B cell (primary cell): ENCODE measurements around the gene MUC5AC. TPM values are rescaled to one million over a fixed set of nuclear protein-coding genes. Genes with fewer than 3 reads are reported as not detected.

Experiments used
- ATAC-seq: fragments of 200-7000 bp; cut with Tn5 transposase; one replicate; pipeline ENCODE4 v1.10.0; 2021; ENCODE audit warnings: low read depth, mild to moderate bottlenecking, moderate number of reproducible peaks, moderate library complexity
- CTCF ChIA-PET: fragments of 350-600 bp; sonication (Branson Sonifier 250); formaldehyde crosslinking; loops from one replicate; lab custom pipeline; 2021; ENCODE audit warnings: antibody characterized with exemption, inconsistent platforms; lab: Charles Lee
- POLR2A ChIA-PET: fragments of 350-600 bp; sonication (Branson Sonifier 250); formaldehyde crosslinking; loops from one replicate; lab custom pipeline; 2021; ENCODE audit warnings: antibody characterized with exemption; lab: Charles Lee
- DNase-seq: peaks from one replicate; pipeline ENCODE4 v3.0.0; 2013
- H2AFZ ChIP-seq: 2 replicates; pipeline ENCODE4 v1.6.1; 2012; ENCODE audit warnings: mild to moderate bottlenecking, low read depth, low read length; ENCODE audit not compliant: insufficient read depth, poor library complexity, severe bottlenecking
- H3K27ac ChIP-seq, 2 donors: 1 replicate in 1 of 2; 2 replicates in 1 of 2; pipeline ENCODE4 v1.5.1; 2012 to 2013; ENCODE audit warnings: low read length in 2 of 2, mild to moderate bottlenecking in 2 of 2, moderate library complexity in 1 of 2
- H3K27me3 ChIP-seq, 4 experiments: fragments of 200-600 bp in 1 of 4; sonication (generic) in 1 of 4; replicated peaks in 1 of 4; 1 replicate in 2 of 4; 2 replicates in 2 of 4; pipeline versions ENCODE4 v1.6.1 to v1.7.0; 2013 to 2016; ENCODE audit warnings: low read length in 3 of 4, mild to moderate bottlenecking in 2 of 4, mixed read lengths in 1 of 4, moderate library complexity in 1 of 4; ENCODE audit not compliant: insufficient read depth in 4 of 4, control insufficient read depth in 3 of 4; ENCODE audit errors: control extremely low read depth in 1 of 4
- H3K36me3 ChIP-seq, 2 experiments: replicated peaks in 1 of 2; 1 replicate in 1 of 2; 2 replicates in 1 of 2; pipeline versions ENCODE4 v1.6.1 to v1.7.1; 2013; ENCODE audit warnings: low read length in 1 of 2; ENCODE audit not compliant: insufficient read depth in 2 of 2, control insufficient read depth in 1 of 2; ENCODE audit errors: control extremely low read depth in 1 of 2, extremely low read depth in 1 of 2
- H3K4me1 ChIP-seq, 2 donors: fragments of 200-600 bp in 1 of 2; sonication (generic) in 1 of 2; 1 replicate in 1 of 2; 2 replicates in 1 of 2; pipeline versions ENCODE4 v1.5.1 to v1.6.1; 2013 to 2017; ENCODE audit warnings: low read length in 2 of 2; ENCODE audit not compliant: control insufficient read depth in 2 of 2, insufficient read depth in 2 of 2
- H3K4me2 ChIP-seq: replicated peaks from 2 replicates; pipeline ENCODE3; 2012; ENCODE audit warnings: mild to moderate bottlenecking, low read depth, low read length; ENCODE audit not compliant: poor library complexity, severe bottlenecking
- H3K4me3 ChIP-seq, 5 experiments: fragments of 200-600 bp in 1 of 5; sonication (generic) in 1 of 5; 1 replicate in 3 of 5; 2 replicates in 2 of 5; pipeline versions ENCODE4 v1.5.1 to v1.7.0; 2011 to 2016; ENCODE audit warnings: low read length in 4 of 5, mild to moderate bottlenecking in 4 of 5, low read depth in 2 of 5, control low read depth in 1 of 5, moderate library complexity in 1 of 5; ENCODE audit not compliant: insufficient read depth in 1 of 5; ENCODE audit errors: control extremely low read depth in 1 of 5, extremely low read depth in 1 of 5
- H3K79me2 ChIP-seq: fragments of 200-600 bp; sonication (generic); one replicate; pipeline ENCODE4 v1.6.0; 2016; ENCODE audit warnings: low read length; ENCODE audit not compliant: control insufficient read depth, insufficient read depth
- H3K9ac ChIP-seq: fragments of 200-600 bp; sonication (generic); 2 replicates; pipeline ENCODE4 v1.6.1; 2017; ENCODE audit warnings: mild to moderate bottlenecking, low read length, moderate library complexity
- H3K9me3 ChIP-seq, 3 donors: one replicate each; pipeline versions ENCODE4 v1.6.1 to v1.7.1; 2013; ENCODE audit warnings: low read length in 2 of 3; ENCODE audit not compliant: control insufficient read depth in 2 of 3, insufficient read depth in 1 of 3; ENCODE audit errors: control extremely low read depth in 1 of 3
- H4K20me1 ChIP-seq: 2 replicates; pipeline ENCODE4 v1.6.0; 2012; ENCODE audit warnings: mild to moderate bottlenecking, low read length; ENCODE audit not compliant: insufficient read depth, control insufficient read depth, poor library complexity, severe bottlenecking
- H3K27ac Mint-ChIP-seq: one replicate; pipeline ENCODE4 v1.8.0; 2021; ENCODE audit warnings: mixed read lengths
- H3K27me3 Mint-ChIP-seq: one replicate; pipeline ENCODE4 v1.8.0; 2021; ENCODE audit warnings: mixed read lengths
- H3K4me1 Mint-ChIP-seq: one replicate; pipeline ENCODE4 v1.8.0; 2021; ENCODE audit warnings: mixed read lengths
- H3K4me3 Mint-ChIP-seq: one replicate; pipeline ENCODE4 v1.8.0; 2021; ENCODE audit warnings: mixed read lengths
- H3K9me3 Mint-ChIP-seq: one replicate; pipeline ENCODE4 v1.8.0; 2022; ENCODE audit warnings: mixed read lengths; ENCODE audit not compliant: insufficient read depth
- EZH2 ChIP-seq: IDR thresholded peaks from 2 replicates; pipeline ENCODE4 v1.6.1; 2012; ENCODE audit warnings: borderline replicate concordance, low read depth, mild to moderate bottlenecking, moderate library complexity, low read length; ENCODE audit not compliant: insufficient read depth, poor library complexity, severe bottlenecking
- WGBS: methylation state at CpG from one replicate; pipeline ENCODE4 v1.1.5; 2013; ENCODE audit warnings: missing lambda C conversion rate; ENCODE audit not compliant: insufficient coverage; 5-methylcytosine and 5-hydroxymethylcytosine counted together
- intact Hi-C: fragments of 100-400 bp; cut with micrococcal nuclease; formaldehyde crosslinking; loops from one replicate; pipeline ENCODE4 v1.10.0; 2022
- polyA plus RNA-seq: library from polyadenylated mRNA; depleted of rRNA; stranded (reverse); fragments of >200 nt; gene quantifications from 2 replicates; pipeline ENCODE4 v1.2.3, GENCODE V29; 2012
- total RNA-seq, 2 donors: library from RNA; stranded (reverse); fragments of 120-200 nt in 1 of 2; gene quantifications; 1 replicate in 1 of 2; 2 replicates in 1 of 2; pipeline versions ENCODE4 v1.2.3 to v1.2.4, GENCODE V29; 2013 to 2022
- TF ChIP-seq, protein P1 (sequence below): fragments of 200-600 bp; IDR thresholded peaks from one replicate; pipeline ENCODE4 v1.8.0; 2022; ENCODE audit warnings: antibody characterized with exemption, mild to moderate bottlenecking

The MUC5AC gene
- total and polyA plus RNA-seq, 2 donors (not counting 1 experiment from before 2014, with no cell fraction given), result not detected

- Histone ChIP-seq H3K9me3 (peaks cover 0 to 2% (median 0%) of the 10 kb centered on the region in 3 donors), H3K4me2 (no peak overlapping the region), H3K4me3 (no peak overlapping the region), H3K4me1 (peaks cover 0 to 6% of the 10 kb centered on the region in 2 donors), H4K20me1 (no peaks in the 10 kb centered on the region), H3K9ac (no peak overlapping the region), H2AFZ (no peak overlapping the region), H3K27ac (no peak overlapping the region), H3K36me3 (no peaks in the 10 kb centered on the region), H3K27me3 (peaks cover 0 to 15% (median 0%) of the 10 kb centered on the region in 4 experiments), H3K79me2 (no peaks in the 10 kb centered on the region)
- Mint-ChIP-seq H3K27me3 (no peaks in the 10 kb centered on the region), H3K27ac (no peak overlapping the region), H3K4me1 (no peaks in the 10 kb centered on the region), H3K4me3 (no peak overlapping the region), H3K9me3 (no peaks in the 10 kb centered on the region)
- ChIA-PET POLR2A (no interaction called here), CTCF (interaction anchor here (2.5 to 5.6 kb wide), 2 partner anchors 373 to 376 kb away, joined by 11 to 57 read pairs; no protein-coding TSS in a partner anchor)
- 83% methylated on average over 4 of the region's 4 CpGs for WGBS
- TF ChIP-seq, protein P1, sequence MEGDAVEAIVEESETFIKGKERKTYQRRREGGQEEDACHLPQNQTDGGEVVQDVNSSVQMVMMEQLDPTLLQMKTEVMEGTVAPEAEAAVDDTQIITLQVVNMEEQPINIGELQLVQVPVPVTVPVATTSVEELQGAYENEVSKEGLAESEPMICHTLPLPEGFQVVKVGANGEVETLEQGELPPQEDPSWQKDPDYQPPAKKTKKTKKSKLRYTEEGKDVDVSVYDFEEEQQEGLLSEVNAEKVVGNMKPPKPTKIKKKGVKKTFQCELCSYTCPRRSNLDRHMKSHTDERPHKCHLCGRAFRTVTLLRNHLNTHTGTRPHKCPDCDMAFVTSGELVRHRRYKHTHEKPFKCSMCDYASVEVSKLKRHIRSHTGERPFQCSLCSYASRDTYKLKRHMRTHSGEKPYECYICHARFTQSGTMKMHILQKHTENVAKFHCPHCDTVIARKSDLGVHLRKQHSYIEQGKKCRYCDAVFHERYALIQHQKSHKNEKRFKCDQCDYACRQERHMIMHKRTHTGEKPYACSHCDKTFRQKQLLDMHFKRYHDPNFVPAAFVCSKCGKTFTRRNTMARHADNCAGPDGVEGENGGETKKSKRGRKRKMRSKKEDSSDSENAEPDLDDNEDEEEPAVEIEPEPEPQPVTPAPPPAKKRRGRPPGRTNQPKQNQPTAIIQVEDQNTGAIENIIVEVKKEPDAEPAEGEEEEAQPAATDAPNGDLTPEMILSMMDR, result no peak
- TF ChIP-seq EZH2, result no peak
- no peak for DNase-seq
- ATAC-seq, result no peak
- intact Hi-C loops, result loop anchor here (2.0 to 5.0 kb wide), 2 partner anchors 186 to 427 kb away; partner anchors contain the start of genes BRSK2 and KRTAP5-5
These were observed 43.8 kb downstream of the MUC5AC start for GRCh38 chr11:1201395-1202153.

- POLR2A ChIA-PET, result no interaction called here
These were observed 44.5 kb downstream of the MUC5AC start for GRCh38 chr11:1202154-1202775.

More at GRCh38 chr11:1202154-1202775, 44.5 kb downstream of the MUC5AC start:
- H3K4me1 ChIP-seq, result peaks cover 0 to 6% of the 10 kb centered on the region in 2 donors
- CTCF ChIA-PET, result interaction anchor here (0.8 to 5.6 kb wide), 7 partner anchors 11 to 387 kb away, joined by 3 to 57 read pairs (median 3); no protein-coding TSS in a partner anchor
- DNase-seq (no peak), ATAC-seq (no peak)
- Mint-ChIP-seq H3K4me1 (no peaks in the 10 kb centered on the region), H3K27me3 (no peaks in the 10 kb centered on the region), H3K27ac (no peak overlapping the region), H3K9me3 (no peaks in the 10 kb centered on the region), H3K4me3 (no peak overlapping the region)
- H3K9ac ChIP-seq, result no peak overlapping the region
- H3K9me3 ChIP-seq, result peaks cover 0 to 2% (median 0%) of the 10 kb centered on the region in 3 donors
- WGBS, result 61% methylated on average over 17 of the region's 18 CpGs
- peaks cover 0 to 13% (median 0%) of the 10 kb centered on the region in 4 experiments for H3K27me3 ChIP-seq
- no peak overlapping the region for H3K4me3 ChIP-seq
- intact Hi-C loops, result loop anchor here (2.0 to 5.0 kb wide), 2 partner anchors 185 to 427 kb away; partner anchors contain the start of genes BRSK2 and KRTAP5-5
- no peak overlapping the region for H3K4me2 ChIP-seq
- no peak overlapping the region for H3K27ac ChIP-seq
- H4K20me1 ChIP-seq, result no peaks in the 10 kb centered on the region
- no peak for TF ChIP-seq EZH2
- TF ChIP-seq, protein P1, result no peak
- no peaks in the 10 kb centered on the region for H3K36me3 ChIP-seq
- no peak overlapping the region for H2AFZ ChIP-seq
- no peaks in the 10 kb centered on the region for H3K79me2 ChIP-seq
